Esophagus mucosa (tissue), 1 donor: ENCODE measurements around the gene NCOA7. TPM values are rescaled to one million over a fixed set of nuclear protein-coding genes. Genes with fewer than 3 reads are reported as not detected.
A peak's percentile ranks its signal among the peaks of the same experiment; 100 is the strongest.

ENCODE experiments used
- ATAC-seq: fragments of 200-7000 bp; cut with Tn5 transposase; one replicate; pipeline ENCODE4 v1.9.1; 2020
- total RNA-seq: library from RNA; stranded (reverse); gene quantifications from one replicate; pipeline ENCODE4 v1.2.4, GENCODE V29; 2023
- donor health status: DM: yes; HTN: yes; CAD: no.

The NCOA7 gene
- total RNA-seq, 1 donor from 2014 or later: 59.8 TPM

DNA sequence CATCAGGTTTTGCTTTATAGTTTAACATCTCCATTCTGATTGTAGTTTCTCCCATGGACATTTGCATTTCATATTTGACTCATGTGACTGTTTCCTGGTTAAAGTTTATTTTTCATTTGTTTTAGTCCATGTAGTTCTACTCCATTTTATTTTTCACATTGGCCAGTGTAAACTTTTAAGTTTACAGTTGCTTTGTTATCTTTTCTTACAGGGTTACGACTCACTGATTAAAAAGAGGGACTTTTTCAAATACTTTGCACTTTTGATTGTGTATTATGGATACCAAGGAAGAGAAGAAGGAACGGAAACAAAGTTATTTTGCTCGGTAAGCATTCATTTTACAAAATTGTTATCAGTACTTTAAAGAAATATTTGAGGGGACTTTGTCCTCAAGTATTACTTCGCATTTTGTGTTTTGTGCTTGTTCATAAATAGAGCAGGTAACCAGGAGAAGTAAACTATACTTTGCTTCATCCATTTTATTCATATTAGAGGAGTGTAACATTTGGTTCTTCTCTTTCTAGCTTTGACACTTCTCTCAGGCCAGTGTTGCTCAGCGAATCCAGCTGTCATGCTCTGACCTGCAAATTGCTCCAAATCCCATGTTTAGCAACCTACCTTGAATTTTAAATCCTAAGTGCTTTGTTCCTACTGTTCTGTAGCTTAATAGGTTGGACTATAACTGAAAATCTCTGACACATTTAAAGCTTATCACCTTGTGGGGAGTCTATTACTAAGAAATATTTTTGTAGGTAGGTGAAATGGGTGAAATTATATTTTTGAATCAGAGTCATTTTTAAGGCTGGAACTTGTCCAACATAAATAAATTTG, 24.5 kb downstream of the NCOA7 start:
- peak; percentile 60 for ATAC-seq

GRCh38 chr6:125816828-125817280, 26.1 kb downstream of the NCOA7 start:
- ATAC-seq: no peak

DNA sequence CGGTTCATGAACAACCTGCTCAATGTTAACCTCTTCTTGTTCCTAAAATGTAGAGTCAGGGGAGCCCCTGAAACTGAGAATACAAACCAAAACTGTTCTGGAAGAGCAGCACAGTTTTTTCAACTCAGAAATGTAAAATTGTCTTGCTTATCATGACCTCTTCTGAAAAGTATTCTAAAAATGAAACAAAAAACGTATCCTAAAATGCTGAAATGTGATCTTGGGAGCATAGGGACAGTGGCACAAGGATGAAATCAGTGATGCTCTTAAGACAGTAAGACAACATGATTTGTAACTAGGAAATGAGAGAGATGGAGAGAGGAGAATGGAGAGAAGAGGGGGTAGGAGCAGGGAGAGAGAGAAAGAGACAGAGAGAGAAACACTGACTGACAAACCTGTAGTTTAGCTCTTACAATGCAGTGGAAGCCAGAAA, 27.5 kb downstream of the NCOA7 start:
- no peak for ATAC-seq

DNA sequence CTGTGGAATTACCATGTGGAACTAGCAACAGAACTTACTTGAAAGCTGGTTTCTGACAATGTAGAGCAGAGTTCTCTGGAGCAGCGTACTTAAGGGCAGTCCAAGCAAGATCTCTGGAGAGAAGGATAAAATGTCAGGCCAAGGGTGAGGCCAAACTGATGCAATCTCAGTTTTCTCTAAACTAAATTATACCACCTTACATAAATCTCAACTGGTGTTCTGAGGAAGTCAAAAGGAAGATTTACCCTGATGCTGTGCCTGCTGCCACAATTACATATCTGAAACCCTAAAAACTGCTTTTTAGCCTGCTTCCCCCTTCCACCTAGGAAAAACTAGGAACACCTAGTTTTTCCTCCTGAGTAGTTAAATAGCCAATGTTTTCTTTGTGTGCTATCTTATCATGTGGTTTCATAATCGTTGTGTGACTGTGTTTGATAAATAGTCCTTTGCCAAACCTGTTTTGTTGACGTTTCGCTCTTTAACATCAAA, 28.1 kb downstream of the NCOA7 start:
- ATAC-seq: no peak

- no peak for ATAC-seq
Measured at GRCh38 chr6:125819535-125820326, 29.0 kb downstream of the NCOA7 start.

DNA sequence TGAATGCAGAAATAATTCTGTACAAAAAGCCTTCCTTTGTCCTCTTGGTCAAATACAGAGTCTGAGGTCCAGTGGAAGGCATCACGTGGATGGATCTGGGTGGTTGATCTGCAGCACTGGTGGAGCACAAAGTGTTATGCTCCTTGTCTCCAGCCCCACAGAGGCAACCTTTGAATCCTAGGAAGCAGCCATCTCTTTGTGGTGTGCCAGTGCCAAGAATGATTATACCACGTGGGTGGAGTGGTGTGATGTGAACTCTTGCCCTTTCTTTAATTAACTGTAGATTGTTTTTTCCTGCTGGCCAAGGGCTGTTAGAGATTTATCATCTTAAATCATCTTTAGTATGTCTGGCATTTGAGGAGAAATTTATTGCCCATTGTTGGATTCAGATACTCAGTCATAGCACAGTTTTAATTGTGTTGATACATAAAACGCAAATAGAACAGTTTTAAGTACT, 31.1 kb downstream of the NCOA7 start:
- peak; percentile 37 for ATAC-seq

- ATAC-seq: no peak
Measured at GRCh38 chr6:125823180-125823579, 32.4 kb downstream of the NCOA7 start.

DNA sequence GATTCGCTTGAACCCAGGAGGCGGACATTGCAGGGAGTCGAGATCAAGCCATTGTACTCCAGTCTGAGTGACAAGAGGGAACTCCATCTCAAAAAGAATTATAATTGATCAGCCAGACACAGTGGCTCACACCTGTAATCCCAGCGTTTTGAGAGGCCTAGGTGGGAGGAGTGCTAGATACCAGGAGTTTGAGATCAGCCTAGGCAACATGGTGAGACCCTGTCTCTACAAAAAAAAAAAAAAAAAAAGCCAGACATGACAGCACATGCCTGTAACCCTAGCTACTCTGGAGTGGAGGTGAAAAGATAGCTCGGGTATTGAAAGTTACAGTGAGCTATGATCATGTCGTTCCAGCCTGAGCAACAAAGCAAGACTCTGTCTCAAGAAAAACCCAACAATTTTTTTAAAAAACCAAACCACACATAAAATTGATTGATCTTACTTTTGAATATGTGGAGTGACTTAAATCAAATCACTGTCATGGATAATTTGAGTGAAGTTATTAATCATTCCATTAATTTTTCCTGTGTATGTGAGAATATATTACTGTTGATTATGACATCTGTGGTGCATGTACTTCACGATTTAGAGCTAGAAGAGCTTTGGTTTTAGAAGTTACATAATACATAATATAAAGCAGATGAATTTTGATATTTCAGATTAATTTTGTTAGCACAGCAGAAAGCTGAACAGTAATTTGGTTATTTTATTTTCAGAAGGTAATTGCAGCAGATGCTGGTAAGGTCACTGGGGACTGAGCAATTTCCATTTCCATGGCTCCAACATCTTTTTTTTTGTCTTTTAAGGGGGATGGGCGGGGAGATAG, 34.4 kb downstream of the NCOA7 start:
- no peak for ATAC-seq

- ATAC-seq: no peak
Measured at GRCh38 chr6:125826695-125827463, 36.1 kb downstream of the NCOA7 start.

- ATAC-seq: no peak
Measured at GRCh38 chr6:125827788-125828320, 37.1 kb downstream of the NCOA7 start.

GRCh38 chr6:125828476-125829039, 37.8 kb downstream of the NCOA7 start:
- ATAC-seq: no peak

DNA sequence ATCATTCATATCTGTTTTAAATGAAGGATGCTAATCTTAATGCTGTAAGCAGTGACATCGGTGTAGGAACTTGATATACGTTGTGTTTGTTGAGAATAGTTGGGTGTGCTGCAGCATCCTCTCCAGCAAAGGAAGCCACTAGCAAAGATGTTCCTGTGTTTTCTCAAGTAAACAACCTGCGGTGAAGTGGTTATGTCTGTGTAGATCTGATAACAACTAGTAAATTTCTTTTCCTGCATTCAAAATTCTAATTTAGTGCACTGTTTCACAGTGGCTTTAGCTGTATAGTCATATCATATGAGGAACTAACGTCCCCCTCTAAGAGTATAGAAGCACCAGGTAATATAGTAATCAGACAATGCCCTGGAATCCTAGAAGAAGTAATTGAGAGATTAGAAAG, 38.7 kb downstream of the NCOA7 start:
- no peak for ATAC-seq

DNA sequence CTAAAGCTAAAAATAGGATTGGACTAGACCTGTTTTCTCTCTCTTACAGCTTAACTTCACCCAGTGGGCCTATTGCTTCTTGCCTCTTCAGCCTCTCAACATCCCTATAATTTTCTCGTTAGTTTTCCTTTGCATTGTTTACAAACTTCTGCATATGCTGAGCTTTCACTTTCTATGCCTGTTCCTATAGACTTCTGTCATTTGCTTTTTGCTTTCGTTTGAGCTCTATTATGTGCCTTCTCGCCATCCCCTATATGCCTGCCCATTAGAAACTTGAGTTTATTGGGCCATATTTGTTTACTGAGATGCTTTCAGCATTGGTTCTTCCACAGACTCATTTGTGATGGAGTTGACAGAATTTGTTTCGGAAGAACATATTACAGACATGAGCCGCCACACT, 40.9 kb downstream of the NCOA7 start:
- ATAC-seq: no peak

DNA sequence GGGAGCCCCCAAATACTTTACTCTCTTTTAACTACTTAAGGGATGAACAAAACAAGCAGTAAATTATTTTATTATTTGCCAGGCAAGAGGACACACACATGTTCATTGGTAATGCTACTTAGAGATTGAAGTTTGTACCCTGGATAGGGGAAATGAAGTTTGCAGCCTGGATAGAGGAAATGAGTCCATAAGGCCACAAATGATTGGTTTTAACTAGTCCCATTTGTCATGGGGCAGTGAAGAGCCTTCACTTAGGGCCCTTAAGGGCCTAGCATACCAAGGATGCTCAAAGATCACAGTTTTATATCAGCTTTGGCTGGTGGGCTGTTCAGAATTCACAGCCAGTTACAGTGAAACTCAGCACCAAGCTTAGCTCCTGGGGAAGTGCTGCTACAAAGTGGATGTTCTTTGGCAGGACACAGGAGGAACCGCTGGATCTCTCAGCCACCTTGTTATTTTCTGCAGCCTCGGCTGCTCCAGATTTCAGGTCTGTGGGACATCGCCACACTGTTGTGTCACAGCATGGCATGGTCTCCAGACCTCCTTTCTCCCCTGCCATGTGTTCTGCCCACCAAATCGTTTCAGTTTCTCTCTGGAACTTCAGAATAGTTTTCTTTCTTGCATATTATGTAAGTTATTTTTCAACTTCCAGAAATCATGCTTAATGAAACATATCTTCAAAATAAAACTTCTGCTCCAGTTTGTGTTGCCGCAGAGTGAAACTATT, 41.8 kb downstream of the NCOA7 start:
- no peak for ATAC-seq

DNA sequence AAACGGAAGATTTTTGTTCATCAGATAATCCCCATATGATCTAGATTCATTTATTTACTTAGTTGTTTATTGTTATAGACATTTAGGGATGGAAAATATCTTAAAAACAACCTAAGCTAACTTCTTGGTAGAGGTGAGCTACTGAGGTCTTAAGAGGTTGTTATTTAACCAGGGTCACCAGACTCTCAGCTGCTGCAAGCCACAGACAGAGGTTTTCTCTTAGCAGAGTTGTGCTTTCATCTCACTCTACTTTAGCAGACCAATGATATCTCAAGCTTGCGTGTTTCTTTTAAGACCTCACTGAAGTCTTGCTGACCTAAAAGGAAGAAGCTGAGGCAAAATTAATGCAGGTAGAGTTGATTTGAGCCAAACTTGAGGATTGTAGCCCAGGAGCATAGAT, 43.6 kb downstream of the NCOA7 start:
- ATAC-seq: no peak

GRCh38 chr6:125835221-125835744, 44.5 kb downstream of the NCOA7 start:
- peak; percentile 57 for ATAC-seq

DNA sequence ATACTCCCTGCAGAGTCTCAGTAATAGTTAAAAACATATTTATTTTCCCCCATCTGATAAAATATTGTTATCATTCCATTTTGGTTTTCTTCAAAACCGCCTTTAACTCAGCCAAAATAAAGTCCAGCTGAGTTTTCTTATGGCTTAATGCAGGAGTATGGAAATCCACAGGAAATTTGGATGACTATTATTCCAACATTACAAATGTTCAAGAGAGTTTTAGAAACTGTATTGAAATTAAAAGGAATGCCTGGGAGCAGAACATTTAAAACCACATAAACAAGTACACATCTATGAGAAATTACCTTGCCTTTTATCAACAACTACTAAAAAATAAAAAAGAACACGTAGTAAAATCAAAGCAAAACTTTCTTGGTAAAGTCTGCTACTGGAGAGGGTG, 45.7 kb downstream of the NCOA7 start:
- no peak for ATAC-seq

GRCh38 chr6:125839471-125839870, 48.7 kb downstream of the NCOA7 start:
- no peak for ATAC-seq

- no peak for ATAC-seq
Measured at GRCh38 chr6:125839879-125840278, 49.1 kb downstream of the NCOA7 start.
